Esophagus (tissue), 2 donors: ENCODE data around the gene ITGB8. TPM values are rescaled to one million over a fixed set of nuclear protein-coding genes. Genes with fewer than 3 reads are reported as not detected.

Experiments used
- H3K27ac ChIP-seq, 2 donors: one replicate each; pipeline ENCODE4 v1.5.1; 2013; ENCODE audit warnings: low read depth in 2 of 2, mild to moderate bottlenecking in 2 of 2, inconsistent platforms in 1 of 2, low read length in 1 of 2, moderate library complexity in 1 of 2
- H3K27me3 ChIP-seq, 2 donors: one replicate each; pipeline ENCODE4 v1.6.1; 2013; ENCODE audit warnings: low read length in 2 of 2, control low read depth in 1 of 2, mild to moderate bottlenecking in 1 of 2; ENCODE audit not compliant: insufficient read depth in 2 of 2, control insufficient read depth in 1 of 2
- H3K36me3 ChIP-seq, 2 donors: one replicate each; pipeline ENCODE4 v1.6.1; 2013; ENCODE audit warnings: low read length in 1 of 2; ENCODE audit not compliant: control insufficient read depth in 2 of 2, insufficient read depth in 2 of 2
- H3K4me1 ChIP-seq, 2 donors: one replicate each; pipeline ENCODE4 v1.6.1; 2013; ENCODE audit warnings: low read length in 1 of 2; ENCODE audit not compliant: control insufficient read depth in 2 of 2, insufficient read depth in 2 of 2
- H3K4me3 ChIP-seq, 2 donors: one replicate each; pipeline ENCODE4 v1.5.1; 2013; ENCODE audit warnings: low read length in 2 of 2, mild to moderate bottlenecking in 2 of 2, low read depth in 1 of 2, moderate library complexity in 1 of 2
- H3K9me3 ChIP-seq, 2 donors: one replicate each; pipeline ENCODE4 v1.6.1; 2013; ENCODE audit warnings: mild to moderate bottlenecking in 2 of 2, low read depth in 1 of 2, low read length in 1 of 2, moderate library complexity in 1 of 2; ENCODE audit not compliant: control insufficient read depth in 2 of 2, insufficient read depth in 1 of 2
- WGBS, 2 donors: extraction: QIAGEN DNeasy Blood & Tissue Kit; methylation state at CpG; one replicate each; pipeline ENCODE4 v1.1.7; 2013; 5-methylcytosine and 5-hydroxymethylcytosine counted together
- polyA plus RNA-seq, 2 donors: library from polyadenylated mRNA; stranded (reverse); fragments of 200-250 nt; gene quantifications; one replicate each; pipeline ENCODE4 v1.2.3, GENCODE V29; 2013
- donor health status: healthy with polysubstance abuse.
- donor health status: Bipolar disorder and iron deficiency.

Gene ITGB8
- polyA plus RNA-seq, 2 donors, result 4.2 to 5.0 TPM

GRCh38 chr7:20417675-20418382, 87.1 kb downstream of the ITGB8 start:
- no peaks in the 10 kb centered on the region for H3K4me1 ChIP-seq
- H3K4me3 ChIP-seq, result no peak overlapping the region
- no peaks in the 10 kb centered on the region for H3K9me3 ChIP-seq
- WGBS, 2 donors, result 53 to 64% methylated on average over 3 of the region's 3 CpGs
- H3K27me3 ChIP-seq, result no peaks in the 10 kb centered on the region
- H3K27ac ChIP-seq, result no peak overlapping the region
- no peaks in the 10 kb centered on the region for H3K36me3 ChIP-seq

- no peaks in the 10 kb centered on the region for H3K4me1 ChIP-seq
- H3K27ac ChIP-seq, result no peak overlapping the region
- H3K4me3 ChIP-seq, result no peak overlapping the region
- H3K27me3 ChIP-seq, result no peaks in the 10 kb centered on the region
- WGBS, 2 donors, result 88 to 91% methylated on average over 6 of the region's 6 CpGs
- no peaks in the 10 kb centered on the region for H3K36me3 ChIP-seq
- H3K9me3 ChIP-seq, result no peaks in the 10 kb centered on the region
Observed at GRCh38 chr7:20424500-20424899, 93.8 kb downstream of the ITGB8 start.

GRCh38 chr7:20430664-20431063, 100.0 kb downstream of the ITGB8 start:
- Histone ChIP-seq H3K9me3 (no peaks in the 10 kb centered on the region), H3K4me3 (no peak overlapping the region), H3K36me3 (no peaks in the 10 kb centered on the region), H3K4me1 (no peaks in the 10 kb centered on the region), H3K27ac (no peak overlapping the region), H3K27me3 (no peaks in the 10 kb centered on the region)
- WGBS, 2 donors, result 80 to 85% methylated on average over 3 of the region's 3 CpGs

GRCh38 chr7:20431146-20431545, 100.4 kb downstream of the ITGB8 start:
- no peak overlapping the region for H3K27ac ChIP-seq
- H3K9me3 ChIP-seq, result no peaks in the 10 kb centered on the region
- H3K4me3 ChIP-seq, result no peak overlapping the region
- no peaks in the 10 kb centered on the region for H3K27me3 ChIP-seq
- no peaks in the 10 kb centered on the region for H3K4me1 ChIP-seq
- H3K36me3 ChIP-seq, result no peaks in the 10 kb centered on the region
- WGBS, 2 donors, result 65 to 74% methylated on average over 2 of the region's 2 CpGs

- Histone ChIP-seq H3K36me3 (no peaks in the 10 kb centered on the region), H3K27ac (no peak overlapping the region), H3K27me3 (no peaks in the 10 kb centered on the region), H3K4me1 (no peaks in the 10 kb centered on the region), H3K4me3 (no peak overlapping the region), H3K9me3 (no peaks in the 10 kb centered on the region)
- 87 to 89% methylated on average over 4 of the region's 4 CpGs for WGBS, 2 donors
Observed at GRCh38 chr7:20432071-20432470, 101.4 kb downstream of the ITGB8 start.

- H3K9me3 ChIP-seq, result no peaks in the 10 kb centered on the region
- H3K36me3 ChIP-seq, result no peaks in the 10 kb centered on the region
- H3K27ac ChIP-seq, result no peak overlapping the region
- 73 to 88% methylated on average over 3 of the region's 3 CpGs for WGBS, 2 donors
- H3K27me3 ChIP-seq, result no peaks in the 10 kb centered on the region
- no peak overlapping the region for H3K4me3 ChIP-seq
- H3K4me1 ChIP-seq, result no peaks in the 10 kb centered on the region
Observed at GRCh38 chr7:20435305-20435704, 104.6 kb downstream of the ITGB8 start.

GRCh38 chr7:20438248-20438647, 107.5 kb downstream of the ITGB8 start:
- Histone ChIP-seq H3K27ac (no peak overlapping the region), H3K36me3 (no peaks in the 10 kb centered on the region), H3K27me3 (no peaks in the 10 kb centered on the region)

GRCh38 chr7:20438694-20439376, 108.1 kb downstream of the ITGB8 start:
- 64 to 66% methylated on average over 7 of the region's 7 CpGs for WGBS, 2 donors
- Histone ChIP-seq H3K36me3 (no peaks in the 10 kb centered on the region), H3K27ac (no peak overlapping the region)

More at GRCh38 chr7:20438248-20438647, 107.5 kb downstream of the ITGB8 start:
- no peak overlapping the region for H3K4me3 ChIP-seq
- peaks cover 0 to 2% of the 10 kb centered on the region in 2 donors for H3K4me1 ChIP-seq
- H3K9me3 ChIP-seq, result no peaks in the 10 kb centered on the region

GRCh38 chr7:20439416-20440185, 108.9 kb downstream of the ITGB8 start:
- Histone ChIP-seq H3K27me3 (no peaks in the 10 kb centered on the region), H3K4me1 (peaks cover 0 to 2% of the 10 kb centered on the region in 2 donors), H3K27ac (no peak overlapping the region), H3K4me3 (no peak overlapping the region), H3K9me3 (peaks cover 0 to 2% of the 10 kb centered on the region in 2 donors), H3K36me3 (no peaks in the 10 kb centered on the region)
- WGBS, 2 donors, result 88 to 89% methylated on average over 10 of the region's 10 CpGs

More at GRCh38 chr7:20438694-20439376, 108.1 kb downstream of the ITGB8 start:
- Histone ChIP-seq H3K4me3 (no peak overlapping the region), H3K27me3 (no peaks in the 10 kb centered on the region), H3K4me1 (peaks cover 0 to 2% of the 10 kb centered on the region in 2 donors), H3K9me3 (peaks cover 0 to 2% of the 10 kb centered on the region in 2 donors)
